Measurements from ENCODE around the gene NRBP1. TPM values are rescaled to one million over a fixed set of nuclear protein-coding genes. Genes with fewer than 3 reads are reported as not detected.
A peak's percentile ranks its signal among the peaks of the same experiment; 100 is the strongest.

The NRBP1 gene
- total and polyA plus RNA-seq, 9 of the 15 experiments (the other 6 are each of a cell fraction or from before 2014, with no cell fraction given): 2.9 to 84.5 (median 36.9) TPM

- in situ Hi-C loops (cut with MboI): no loop called here
- no peak for TF ChIP-seq RAD51 (IDR thresholded peaks at IDR 0.05; ENCODE audit: borderline replicate concordance, low read depth)
- TF ChIP-seq E2F4 (CRISPR knock-in tag; IDR thresholded peaks at IDR 0.05; ENCODE audit: low read depth): no peak
- TF ChIP-seq TFAM (CRISPR knock-in tag; conservative IDR thresholded peaks at IDR 0.05): no peak
- TF ChIP-seq ZNF75A (CRISPR knock-in tag; IDR thresholded peaks at IDR 0.05): no peak
- peak; percentile 80 for TF ChIP-seq MYC (IDR thresholded peaks at IDR 0.05; ENCODE audit: low read depth, low read length)
- no peak for TF ChIP-seq MYC (CRISPR knock-in tag; IDR thresholded peaks at IDR 0.05; ENCODE audit: borderline replicate concordance, low read depth)
- peak; percentile 81 for TF ChIP-seq L3MBTL2 (IDR thresholded peaks at IDR 0.05)
- no peak for TF ChIP-seq STAT5A (IDR thresholded peaks at IDR 0.05; ENCODE audit: borderline replicate concordance, low read length)
- TF ChIP-seq YY1 (IDR thresholded peaks at IDR 0.05; ENCODE audit: borderline replicate concordance in 1 of 3, control insufficient read depth in 1 of 3, extremely low read depth in 1 of 3, insufficient read depth in 3 of 3, insufficient read length in 1 of 3, insufficient replicate concordance in 2 of 3, low read depth in 1 of 3, low read length in 2 of 3): no peak
- TF ChIP-seq TAF7 (tag; IDR thresholded peaks at IDR 0.05): peak; percentile 36; the same call in 1 of the 2 replicates
- TF ChIP-seq HLTF (IDR thresholded peaks at IDR 0.05): no peak
- TF ChIP-seq C11orf30 (IDR thresholded peaks at IDR 0.05; ENCODE audit: low read depth): peak; percentile 88
- no peak for TF ChIP-seq NUFIP1 (IDR thresholded peaks at IDR 0.05; ENCODE audit: partially characterized antibody)
- 0 out of 2 replicates have a peak, but pooled peaks have one; percentile 14 for TF ChIP-seq XRCC5 (IDR thresholded peaks at IDR 0.05; ENCODE audit: low read depth, low read length)
- no peak for TF ChIP-seq SMAD4 (CRISPR knock-in tag; conservative IDR thresholded peaks at IDR 0.05)
- no peak for TF ChIP-seq SMARCA5 (IDR thresholded peaks at IDR 0.05)
- TF ChIP-seq TGIF2 (CRISPR knock-in tag; IDR thresholded peaks at IDR 0.05): no peak
- no peak for TF ChIP-seq GTF2E2 (tag; IDR thresholded peaks at IDR 0.05)
Measured at GRCh38 chr2:27489498-27490397, 61.3 kb downstream of the NRBP1 start, which contains the start of gene IFT172. TSS of gene IFT172 (minus strand) at chr2:27489743. CDS start at chr2:27489653, 90 bp downstream.

More at GRCh38 chr2:27489498-27490397, 61.3 kb downstream of the NRBP1 start, which contains the start of gene IFT172:
- Histone ChIP-seq H4K20me1 (replicated peaks; ENCODE audit: control insufficient read depth, insufficient read depth, low read length) (no peaks in the 10 kb centered on the region), H3K36me3 (ENCODE audit: control insufficient read depth, insufficient read depth, low read length) (no peaks in the 10 kb centered on the region), H3K79me2 (ENCODE audit: control insufficient read depth, insufficient read depth, low read length) (peaks cover 6% of the 10 kb centered on the region; the same call in 2 of the 3 replicates), H3K9me1 (ENCODE audit: control insufficient read depth, insufficient read depth, low read length) (no peaks in the 10 kb centered on the region), H3K4me1 (replicated peaks in 1 of 2; ENCODE audit: control insufficient read depth in 2 of 2, insufficient read depth in 2 of 2, low read length in 2 of 2) (peaks cover 6 to 10% of the 10 kb centered on the region in 2 experiments; a peak in 4 of 5 replicates), H2AFZ (ENCODE audit: low read depth, low read length) (peak within 1 kb of the TSS; percentile 96), H3K27me3 (ENCODE audit: control insufficient read depth in 2 of 2, insufficient read depth in 2 of 2, low read length in 2 of 2) (no peaks in the 10 kb centered on the region), H3K4me2 (ENCODE audit: insufficient read depth, low read length) (peak within 1 kb of the TSS; percentile 98), H3K4me3 (peak within 1 kb of the TSS; percentile 52), H3K9me3 (replicated peaks; ENCODE audit: control insufficient read depth, insufficient read depth, low read depth, low read length) (no peaks in the 10 kb centered on the region), H3K9ac (ENCODE audit: insufficient read depth in 1 of 2, low read depth in 2 of 2, low read length in 2 of 2) (peak within 1 kb of the TSS; percentile 65 to 82), H3K27ac (ENCODE audit: extremely low read depth, low read depth, low read length) (peak within 1 kb of the TSS; percentile 73)
- intact Hi-C loops (cut with micrococcal nuclease): loop anchor here (2.0 to 10.0 kb wide), 3 partner anchors 62 to 135 kb away; partner anchors contain the start of genes CCDC121, GPN1 and NRBP1
- DNase-seq (ENCODE audit: extremely low read depth in 1 of 4, low spot score in 3 of 4) (peak; percentile 99 to 100 (median 99)), ATAC-seq (peak; percentile 98), FAIRE-seq (peak; percentile 100)
- TSS peak; percentile 97 for BruUV-seq (replicated peaks)
- ChIA-PET CTCF (ENCODE audit: low intra/inter-chr PET ratio) (interaction anchor here (1.2 kb wide), 1 partner anchor 80 kb away, joined by 4 read pairs; the partner anchor contains the start of gene PPM1G), POLR2A (interaction anchor here (0.7 to 2.6 kb wide), 5 partner anchors 10 to 48 kb away, joined by 3 to 7 read pairs (median 4); no protein-coding TSS in a partner anchor)
- WGBS (ENCODE audit: insufficient coverage, low coverage, missing lambda C conversion rate): 7% methylated on average over 43 of the region's 43 CpGs

Data from K562 (cell line).